Ovary (tissue), 9 donors: ENCODE measurements around the gene CALHM4. TPM values are rescaled to one million over a fixed set of nuclear protein-coding genes. Genes with fewer than 3 reads are reported as not detected.

ENCODE experiments used
- DNase-seq, 5 donors: peaks; one replicate each; pipeline ENCODE4 v3.0.0-alpha.2; 2019 to 2020
- H3K27ac ChIP-seq, 2 donors: fragments of 200-600 bp; one replicate each; pipeline versions ENCODE4 v1.5.1 to v1.8.0; 2019 to 2022
- H3K27me3 ChIP-seq: fragments of 200-600 bp; one replicate; pipeline ENCODE4 v1.8.0; 2022
- H3K36me3 ChIP-seq: fragments of 200-600 bp; sonication (generic); one replicate; pipeline ENCODE4 v1.5.1; 2019
- H3K4me1 ChIP-seq: one replicate; pipeline ENCODE4 v1.8.1; 2013; ENCODE audit warnings: mild to moderate bottlenecking, moderate library complexity; ENCODE audit not compliant: insufficient read depth
- H3K4me3 ChIP-seq: fragments of 200-600 bp; sonication (generic); one replicate; pipeline ENCODE4 v1.5.1; 2017
- H3K9me3 ChIP-seq, 2 donors: fragments of 200-600 bp in 1 of 2; sonication (generic) in 1 of 2; one replicate each; pipeline versions ENCODE4 v1.5.1 to v1.8.1; 2013 to 2019; ENCODE audit warnings: mild to moderate bottlenecking in 1 of 2, moderate library complexity in 1 of 2
- EP300 ChIP-seq: sonication (generic); formaldehyde crosslinking; IDR thresholded peaks from one replicate; pipeline ENCODE4 v1.6.1; 2017; ENCODE audit warnings: antibody characterized with exemption
- POLR2A ChIP-seq: fragments of 450-650 bp; IDR thresholded peaks from one replicate; pipeline ENCODE4 v1.6.1; 2017; ENCODE audit warnings: antibody characterized with exemption, mild to moderate bottlenecking, moderate library complexity
- WGBS, 3 donors: extraction: QIAGEN DNeasy Blood & Tissue Kit in 1 of 3; methylation state at CpG; one replicate each; pipeline versions ENCODE4 v1.1.5 to v1.1.7; 2013 to 2017; 5-methylcytosine and 5-hydroxymethylcytosine counted together
- intact Hi-C, 4 donors: fragments of 100-400 bp; cut with DNase I; formaldehyde crosslinking; loops; one replicate each; pipeline versions ENCODE4 v1.11.0 to v1.15.1; 2022 to 2023
- polyA plus RNA-seq, 2 donors: library from polyadenylated mRNA; stranded (reverse); fragments of 200-250 nt in 1 of 2; fragments of 350-450 nt in 1 of 2; fragmentation: Illumina TruSeq in 1 of 2; extraction: RNeasy Lipid Tissue Mini Kit (QIAGEN cat#74804) in 1 of 2; gene quantifications; one replicate each; pipeline ENCODE4 v1.2.3, GENCODE V29; 2013 to 2014
- total RNA-seq, 7 donors: library from RNA; depleted of rRNA in 2 of 7; stranded (reverse); fragments of >200 nt in 2 of 7; fragmentation: NEBNext Ultra II Directional in 3 of 7; extraction: Animal tissue kit (Norgen Biotek cat#: 25700) in 3 of 7; gene quantifications; one replicate each; pipeline versions ENCODE4 v1.1.0 to v1.2.4, GENCODE V29; 2016 to 2023
- TF ChIP-seq, protein P1 (sequence below), 3 donors: fragments of 450-650 bp in 2 of 3; fragments of 200-600 bp in 1 of 3; IDR thresholded peaks; one replicate each; pipeline versions ENCODE4 v1.5.1 to v1.8.0; 2016 to 2022; ENCODE audit warnings: antibody characterized with exemption in 3 of 3, mild to moderate bottlenecking in 1 of 3
- donor health status: DM: no; HTN: no; CAD: no; lungs with moderate emphysema.
- donor health status: DM: no; HTN: no; CAD: no.
- donor health status: Bipolar disorder and iron deficiency.
- donor health status: DM: yes; HTN: yes; CAD: no.
- donor health status: DM: no; HTN: no; CAD: no.
- donor health status: DM: yes; HTN: yes; CAD: no.

CALHM4 gene
- total and polyA plus RNA-seq, 9 donors, result 0.38 TPM; not detected in 8

GRCh38 chr6:116556065-116556464 lies 2.5 kb downstream of the CALHM4 start:
- intact Hi-C loops, result no loop called here
- H3K27ac ChIP-seq, result no peak overlapping the region
- no peaks in the 10 kb centered on the region for H3K9me3 ChIP-seq
- H3K4me3 ChIP-seq, result no peak overlapping the region
- 30 to 60% (median 34%) methylated on average over 1 of the region's 1 CpG for WGBS, 3 donors
- no peaks in the 10 kb centered on the region for H3K36me3 ChIP-seq
- TF ChIP-seq POLR2A (no peak), EP300 (no peak)
- TF ChIP-seq, protein P1, sequence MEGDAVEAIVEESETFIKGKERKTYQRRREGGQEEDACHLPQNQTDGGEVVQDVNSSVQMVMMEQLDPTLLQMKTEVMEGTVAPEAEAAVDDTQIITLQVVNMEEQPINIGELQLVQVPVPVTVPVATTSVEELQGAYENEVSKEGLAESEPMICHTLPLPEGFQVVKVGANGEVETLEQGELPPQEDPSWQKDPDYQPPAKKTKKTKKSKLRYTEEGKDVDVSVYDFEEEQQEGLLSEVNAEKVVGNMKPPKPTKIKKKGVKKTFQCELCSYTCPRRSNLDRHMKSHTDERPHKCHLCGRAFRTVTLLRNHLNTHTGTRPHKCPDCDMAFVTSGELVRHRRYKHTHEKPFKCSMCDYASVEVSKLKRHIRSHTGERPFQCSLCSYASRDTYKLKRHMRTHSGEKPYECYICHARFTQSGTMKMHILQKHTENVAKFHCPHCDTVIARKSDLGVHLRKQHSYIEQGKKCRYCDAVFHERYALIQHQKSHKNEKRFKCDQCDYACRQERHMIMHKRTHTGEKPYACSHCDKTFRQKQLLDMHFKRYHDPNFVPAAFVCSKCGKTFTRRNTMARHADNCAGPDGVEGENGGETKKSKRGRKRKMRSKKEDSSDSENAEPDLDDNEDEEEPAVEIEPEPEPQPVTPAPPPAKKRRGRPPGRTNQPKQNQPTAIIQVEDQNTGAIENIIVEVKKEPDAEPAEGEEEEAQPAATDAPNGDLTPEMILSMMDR (IDR thresholded peaks at IDR 0.05), result no peak
- H3K27me3 ChIP-seq, result no peaks in the 10 kb centered on the region
- no peaks in the 10 kb centered on the region for H3K4me1 ChIP-seq
- no peak for DNase-seq

- H3K4me3 ChIP-seq, result no peak overlapping the region
- 84 to 90% (median 87%) methylated on average over 5 of the region's 5 CpGs for WGBS, 3 donors
- intact Hi-C loops, result no loop called here
- DNase-seq, result no peak
- no peak overlapping the region for H3K27ac ChIP-seq
- TF ChIP-seq EP300 (no peak), POLR2A (no peak)
- TF ChIP-seq, protein P1 (IDR thresholded peaks at IDR 0.05), result no peak
- no peaks in the 10 kb centered on the region for H3K27me3 ChIP-seq
- H3K4me1 ChIP-seq, result no peaks in the 10 kb centered on the region
- no peaks in the 10 kb centered on the region for H3K9me3 ChIP-seq
- H3K36me3 ChIP-seq, result no peaks in the 10 kb centered on the region
These were observed 3.4 kb downstream of the CALHM4 start for GRCh38 chr6:116556814-116557415.

GRCh38 chr6:116557893-116558292 lies 4.3 kb downstream of the CALHM4 start:
- H3K27ac ChIP-seq, result no peak overlapping the region
- no peaks in the 10 kb centered on the region for H3K9me3 ChIP-seq
- no peak for DNase-seq
- H3K36me3 ChIP-seq, result no peaks in the 10 kb centered on the region
- no peaks in the 10 kb centered on the region for H3K4me1 ChIP-seq
- TF ChIP-seq, protein P1 (IDR thresholded peaks at IDR 0.05), result no peak
- TF ChIP-seq EP300, result no peak
- TF ChIP-seq POLR2A, result no peak
- 4 to 14% (median 8%) methylated on average over 5 of the region's 5 CpGs for WGBS, 3 donors
- intact Hi-C loops, result no loop called here
- H3K27me3 ChIP-seq, result no peaks in the 10 kb centered on the region
- no peak overlapping the region for H3K4me3 ChIP-seq

- Histone ChIP-seq H3K36me3 (no peaks in the 10 kb centered on the region), H3K4me1 (no peaks in the 10 kb centered on the region), H3K9me3 (no peaks in the 10 kb centered on the region), H3K4me3 (no peak overlapping the region), H3K27ac (no peak overlapping the region), H3K27me3 (no peaks in the 10 kb centered on the region)
- intact Hi-C loops, result loop anchor here in 2 of 4 donors (5.0 to 10.0 kb wide), 2 partner anchors 283 to 285 kb away; partner anchors contain the start of gene TSPYL1 (in 2 of the 2)
- WGBS, 3 donors, result 76 to 87% (median 79%) methylated on average over 2 of the region's 2 CpGs
- no peak for TF ChIP-seq EP300
- no peak for TF ChIP-seq POLR2A
- TF ChIP-seq, protein P1 (IDR thresholded peaks at IDR 0.05), result no peak
- no peak for DNase-seq
These were observed 6.6 kb downstream of the CALHM4 start for GRCh38 chr6:116560130-116560529.
